SK-N-MC (cell line): ENCODE results near the gene ACP2.

Experiments
- DNase-seq: peaks from one replicate; pipeline ENCODE4 v3.0.0-alpha.2; 2011; ENCODE audit warnings: low read depth, low spot score
- H3K27ac ChIP-seq: fragments of 200-600 bp; sonication (generic); 2 replicates; pipeline ENCODE4 v1.5.1; 2016; ENCODE audit warnings: mixed run types
- H3K36me3 ChIP-seq: fragments of 200-600 bp; sonication (generic); 2 replicates; pipeline ENCODE4 v1.6.1; 2017; ENCODE audit warnings: antibody characterized with exemption, low read length, mixed read lengths; ENCODE audit not compliant: insufficient read depth
- H3K4me3 ChIP-seq: fragments of 200-600 bp; sonication (generic); 2 replicates; pipeline ENCODE4 v1.5.1; 2016
- H3K9ac ChIP-seq: fragments of 200-600 bp; sonication (generic); 2 replicates; pipeline ENCODE4 v1.8.0; 2017; ENCODE audit warnings: mixed run types, mixed read lengths; ENCODE audit not compliant: insufficient read length
- H3K9me3 ChIP-seq: fragments of 200-600 bp; sonication (generic); 2 replicates; pipeline ENCODE4 v1.6.1; 2017; ENCODE audit warnings: low read depth, mild to moderate bottlenecking, antibody characterized with exemption, low read length, moderate library complexity, mixed read lengths
- EZH2 ChIP-seq: fragments of 200-600 bp; sonication (generic); IDR thresholded peaks from one replicate; pipeline ENCODE4 v1.6.1; 2017; ENCODE audit warnings: antibody characterized with exemption
- FOXP2 ChIP-seq: optimal IDR thresholded peaks from 2 replicates; pipeline ENCODE3; 2011; ENCODE audit warnings: mild to moderate bottlenecking, moderate library complexity; ENCODE audit not compliant: insufficient read depth; ENCODE audit errors: extremely low read length, control extremely low read depth
- POLR2AphosphoS5 ChIP-seq: IDR thresholded peaks from 2 replicates; pipeline ENCODE4 v1.6.1; 2012; ENCODE audit warnings: mild to moderate bottlenecking, low read depth, low read length, borderline replicate concordance

ACP2 gene

DNA sequence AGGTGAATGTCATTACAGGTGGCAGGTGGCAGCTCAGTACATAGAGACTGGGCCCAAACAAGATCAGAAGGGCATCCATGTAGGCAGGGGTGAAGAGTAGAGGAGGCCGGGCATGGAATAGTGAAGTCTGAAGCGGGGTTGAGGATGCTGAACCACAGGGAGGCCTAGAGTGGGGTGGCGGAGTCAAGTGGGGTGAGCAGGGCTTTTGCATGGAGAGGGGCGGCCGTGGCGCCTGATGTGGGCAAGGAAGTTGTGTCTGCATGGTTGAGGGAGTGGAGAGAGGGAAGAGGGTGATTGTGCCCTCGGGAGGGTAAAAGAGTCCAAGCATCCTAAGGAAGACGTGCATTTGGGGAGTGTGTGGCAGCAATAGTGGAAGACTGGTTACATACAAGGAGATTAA is 19.5 kb downstream of the ACP2 start:
- Histone ChIP-seq H3K4me3 (no peak overlapping the region), H3K9me3 (no peaks in the 10 kb centered on the region), H3K27ac (no peak overlapping the region), H3K9ac (no peak overlapping the region), H3K36me3 (peaks cover 11% of the 10 kb centered on the region)
- TF ChIP-seq EZH2 (no peak), FOXP2 (no peak), POLR2AphosphoS5 (no peak)
- DNase-seq = no peak

- Histone ChIP-seq H3K27ac (no peak overlapping the region), H3K9ac (no peak overlapping the region), H3K36me3 (peaks cover 11% of the 10 kb centered on the region), H3K9me3 (no peaks in the 10 kb centered on the region), H3K4me3 (no peak overlapping the region)
- DNase-seq = no peak
- TF ChIP-seq EZH2 (no peak), POLR2AphosphoS5 (no peak), FOXP2 (no peak)
Observed at GRCh38 chr11:47225552-47226400, 22.8 kb downstream of the ACP2 start.

GRCh38 chr11:47222696-47223095 is 25.9 kb downstream of the ACP2 start:
- Histone ChIP-seq H3K9ac (no peak overlapping the region), H3K9me3 (no peaks in the 10 kb centered on the region), H3K36me3 (peaks cover 14% of the 10 kb centered on the region), H3K4me3 (no peak overlapping the region), H3K27ac (no peak overlapping the region)
- no peak for DNase-seq
- TF ChIP-seq EZH2 = no peak
- TF ChIP-seq POLR2AphosphoS5 = no peak
- TF ChIP-seq FOXP2 = no peak

- TF ChIP-seq EZH2 (no peak), POLR2AphosphoS5 (no peak), FOXP2 (no peak)
- peak overlapping the region; percentile 35 for H3K9ac ChIP-seq
- no peak for DNase-seq
- H3K27ac ChIP-seq = peak overlapping the region; percentile 14
- H3K9me3 ChIP-seq = no peaks in the 10 kb centered on the region
- no peak overlapping the region for H3K4me3 ChIP-seq
- 0 out of 2 replicates have a peak, but pooled peaks cover 3% of the 10 kb centered on the region for H3K36me3 ChIP-seq
Observed at GRCh38 chr11:47220401-47220821, 28.2 kb downstream of the ACP2 start.

DNA sequence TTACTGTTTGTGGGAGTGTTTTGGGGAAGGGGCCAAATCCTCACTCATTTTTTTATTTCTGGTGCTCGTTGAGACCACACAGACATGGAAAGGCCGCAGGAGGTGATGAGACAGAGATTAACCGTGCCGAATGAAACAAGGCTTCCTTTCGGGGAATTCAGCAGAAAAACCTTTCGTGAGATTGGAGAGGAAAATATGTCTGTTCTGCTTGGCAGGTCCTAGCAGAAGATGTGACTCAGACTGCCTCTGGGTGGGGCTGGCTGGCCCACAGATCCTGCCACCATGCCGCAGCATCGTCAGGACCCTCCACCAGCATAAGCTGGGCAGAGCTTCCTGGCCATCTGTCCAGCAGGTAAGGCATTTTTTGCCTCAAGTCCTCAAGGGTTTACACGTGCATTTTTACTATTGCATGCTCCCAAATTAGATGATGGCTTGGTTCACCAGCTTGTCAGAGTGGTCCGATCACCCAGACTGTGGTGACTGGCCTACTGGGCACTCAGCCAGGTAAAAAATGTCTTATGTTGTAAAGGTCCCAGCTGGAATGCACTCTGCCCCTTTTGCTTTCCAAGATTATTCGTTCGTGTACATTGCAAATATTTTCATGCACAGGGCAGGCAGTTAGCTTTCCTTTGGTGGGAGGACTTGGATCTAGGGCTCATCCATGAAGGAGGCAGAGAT is 32.4 kb downstream of the ACP2 start:
- Histone ChIP-seq H3K27ac (peak overlapping the region; percentile 85; the same call in 1 of the 2 replicates), H3K9me3 (no peaks in the 10 kb centered on the region), H3K4me3 (peak overlapping the region; percentile 93), H3K36me3 (0 out of 2 replicates have a peak, but pooled peaks cover 3% of the 10 kb centered on the region), H3K9ac (peak overlapping the region; percentile 89)
- no peak for TF ChIP-seq EZH2
- peak; percentile 16 for TF ChIP-seq FOXP2
- no peak for DNase-seq

DNA sequence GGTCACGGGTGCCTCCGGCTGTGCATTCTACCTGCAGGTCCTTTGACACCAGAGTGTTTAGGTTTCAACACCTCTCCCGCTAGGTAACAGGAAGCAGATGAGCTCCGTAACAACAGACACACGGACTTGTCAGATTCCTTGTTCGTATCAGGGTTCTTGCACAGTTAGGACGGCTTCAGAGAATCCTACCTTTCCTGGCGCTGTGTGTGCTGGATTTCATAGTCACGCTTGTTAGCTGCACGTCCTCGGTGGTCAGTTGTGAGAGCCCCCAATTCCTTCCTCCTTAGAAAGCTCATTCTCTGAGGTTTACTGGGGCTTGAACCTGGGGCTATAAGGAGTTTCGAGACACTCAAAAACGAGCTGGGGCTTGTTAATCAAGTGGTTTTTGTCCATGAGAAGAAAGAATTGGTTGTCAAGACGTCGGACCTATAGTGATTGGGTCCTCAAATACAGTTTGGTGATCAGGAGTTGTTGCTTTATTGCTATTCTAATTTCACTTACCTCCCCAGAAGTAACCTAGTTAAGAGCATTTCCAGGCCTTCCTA is 33.2 kb downstream of the ACP2 start:
- TF ChIP-seq EZH2 (no peak), FOXP2 (no peak), POLR2AphosphoS5 (no peak)
- H3K27ac ChIP-seq = peak overlapping the region; percentile 85; the same call in 1 of the 2 replicates
- no peak for DNase-seq
- H3K9me3 ChIP-seq = no peaks in the 10 kb centered on the region
- H3K4me3 ChIP-seq = peak overlapping the region; percentile 93
- peak overlapping the region; percentile 89 for H3K9ac ChIP-seq
- 0 out of 2 replicates have a peak, but pooled peaks cover under 1% of the 10 kb centered on the region for H3K36me3 ChIP-seq

DNA sequence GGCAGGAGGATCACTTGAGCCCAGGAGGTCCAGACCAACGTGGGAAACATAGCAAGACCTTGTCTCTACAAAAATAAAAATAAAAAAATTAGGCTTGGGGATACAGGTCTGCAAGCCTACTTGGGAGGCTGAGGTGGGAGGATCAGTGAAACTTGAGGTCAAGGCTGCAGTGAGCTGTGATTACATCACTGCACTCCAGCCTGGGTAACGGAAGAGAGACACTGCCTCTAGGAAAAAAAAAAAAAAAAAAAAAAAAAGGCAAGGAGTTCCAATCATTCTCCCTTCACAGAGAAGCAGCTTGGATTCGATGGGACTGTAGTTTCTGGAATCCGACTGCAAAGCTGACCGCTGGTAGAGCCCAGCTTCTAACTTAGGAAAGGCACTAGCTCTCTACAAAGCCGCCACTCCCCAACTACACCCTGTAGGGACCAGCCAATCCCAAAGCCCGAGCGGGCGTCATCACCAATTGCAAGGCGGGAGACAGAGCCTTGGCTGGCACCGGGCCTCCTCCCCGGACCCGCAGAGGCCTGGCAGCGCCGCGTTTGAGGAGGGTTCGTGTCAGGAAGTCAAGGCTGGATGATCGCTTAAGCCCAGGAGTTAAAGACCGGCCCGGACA is 34.6 kb downstream of the ACP2 start:
- no peak for DNase-seq
- TF ChIP-seq POLR2AphosphoS5 = no peak
- no peak for TF ChIP-seq FOXP2
- TF ChIP-seq EZH2 = no peak
- no peaks in the 10 kb centered on the region for H3K36me3 ChIP-seq
- H3K27ac ChIP-seq = no peak overlapping the region
- no peak overlapping the region for H3K9ac ChIP-seq
- peak overlapping the region; percentile 93; the same call in 1 of the 2 replicates for H3K4me3 ChIP-seq
- H3K9me3 ChIP-seq = no peaks in the 10 kb centered on the region

DNA sequence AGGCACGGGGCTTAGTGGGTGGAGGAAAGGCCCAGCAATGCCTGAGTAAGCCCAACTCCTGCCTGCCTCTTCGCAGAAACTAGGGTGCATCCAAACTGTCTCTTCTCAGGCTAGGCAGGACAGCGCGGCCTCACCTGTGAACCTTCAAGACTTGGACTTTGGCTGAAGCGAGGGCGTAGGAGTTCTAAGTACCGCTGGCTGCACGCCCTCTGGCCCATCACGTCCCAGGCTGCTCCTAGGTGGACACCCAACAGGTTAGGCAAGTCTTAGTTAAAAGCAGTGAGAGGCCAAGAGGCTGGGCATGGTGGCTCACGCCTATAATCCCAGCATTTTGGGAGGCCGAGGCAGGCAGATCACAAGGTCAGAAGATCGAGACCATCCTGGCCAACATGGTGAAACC is 35.7 kb downstream of the ACP2 start:
- Histone ChIP-seq H3K36me3 (no peaks in the 10 kb centered on the region), H3K27ac (no peak overlapping the region), H3K4me3 (no peak overlapping the region), H3K9ac (no peak overlapping the region), H3K9me3 (no peaks in the 10 kb centered on the region)
- DNase-seq = no peak
- TF ChIP-seq EZH2 = no peak
- TF ChIP-seq POLR2AphosphoS5 = no peak
- no peak for TF ChIP-seq FOXP2
